HEK293 (cell line): ENCODE results near the gene MYRIP.

Source experiments
- CTCF ChIA-PET: fragments of 350-600 bp; formaldehyde crosslinking; extraction: SDS; loops from one replicate; lab custom pipeline; 2021; ENCODE audit warnings: antibody characterized with exemption; lab: Yijun Ruan, JAX
- POLR2A ChIA-PET: fragments of 300-600 bp; formaldehyde crosslinking; extraction: SDS; loops from one replicate; lab custom pipeline; 2020; ENCODE audit warnings: antibody characterized with exemption, inconsistent platforms; lab: Yijun Ruan, JAX
- H3K27ac ChIP-seq: fragments of 200-500 bp; sonication (Bioruptor generic); 2 replicates; pipeline ENCODE4 v1.5.1; 2014; ENCODE audit warnings: low read depth, low read length, control low read depth, inconsistent platforms; ENCODE audit errors: extremely low read depth
- H3K36me3 ChIP-seq, 2 experiments: fragments of 200-500 bp in 1 of 2; sonication (Bioruptor generic) in 1 of 2; 1 replicate in 1 of 2; 2 replicates in 1 of 2; pipeline ENCODE4 v1.5.1; 2014 to 2017; ENCODE audit warnings: inconsistent platforms in 2 of 2, low read length in 2 of 2; ENCODE audit not compliant: control insufficient read depth in 2 of 2, insufficient read depth in 1 of 2
- H3K4me1 ChIP-seq: fragments of 200-500 bp; sonication (Bioruptor generic); 2 replicates; pipeline ENCODE4 v1.5.1; 2014; ENCODE audit warnings: mild to moderate bottlenecking, low read length, inconsistent platforms; ENCODE audit not compliant: control insufficient read depth, insufficient read depth
- H3K4me3 ChIP-seq: 2 replicates; pipeline ENCODE4 v1.5.1; 2011; ENCODE audit warnings: low read depth, mild to moderate bottlenecking, control low read depth, low read length, moderate library complexity
- H3K9me3 ChIP-seq: fragments of 200-500 bp; sonication (Bioruptor generic); 2 replicates; pipeline ENCODE4 v1.5.1; 2014; ENCODE audit warnings: low read depth, low read length, inconsistent platforms; ENCODE audit not compliant: control insufficient read depth, insufficient read depth
- BCL11B ChIP-seq: fragments of 450-650 bp; formaldehyde crosslinking; IDR thresholded peaks from 2 replicates; pipeline ENCODE4 v1.5.1; 2016; ENCODE audit warnings: low read depth, missing biosample characterization, missing genetic modification characterization
- CTCF ChIP-seq: fragments of 450-650 bp; formaldehyde crosslinking; IDR thresholded peaks from 2 replicates; pipeline ENCODE4 v1.5.1; 2016; ENCODE audit warnings: missing biosample characterization, missing genetic modification characterization
- KLF9 ChIP-seq: fragments of 450-650 bp; formaldehyde crosslinking; IDR thresholded peaks from 2 replicates; pipeline ENCODE4 v1.5.1; 2016; ENCODE audit warnings: missing biosample characterization, missing genetic modification characterization, low read depth
- ZFP41 ChIP-seq: fragments of 450-650 bp; formaldehyde crosslinking; IDR thresholded peaks from 2 replicates; pipeline ENCODE4 v1.5.1; 2016; ENCODE audit warnings: missing biosample characterization, missing genetic modification characterization, borderline replicate concordance
- ZNF112 ChIP-seq: fragments of 450-650 bp; formaldehyde crosslinking; IDR thresholded peaks from 2 replicates; pipeline ENCODE4 v1.5.0; 2017; ENCODE audit warnings: missing biosample characterization, missing genetic modification characterization
- ZNF133 ChIP-seq: fragments of 450-650 bp; formaldehyde crosslinking; IDR thresholded peaks from 2 replicates; pipeline ENCODE4 v1.5.1; 2016; ENCODE audit warnings: missing biosample characterization, missing genetic modification characterization
- ZNF155 ChIP-seq: fragments of 450-650 bp; formaldehyde crosslinking; IDR thresholded peaks from 2 replicates; pipeline ENCODE4 v1.5.1; 2016; ENCODE audit warnings: missing biosample characterization, missing genetic modification characterization
- ZNF433 ChIP-seq: fragments of 450-650 bp; formaldehyde crosslinking; IDR thresholded peaks from 2 replicates; pipeline ENCODE4 v1.5.1; 2016; ENCODE audit warnings: missing biosample characterization, missing genetic modification characterization, low read depth
- ZNF48 ChIP-seq: fragments of 450-650 bp; formaldehyde crosslinking; IDR thresholded peaks from 2 replicates; pipeline ENCODE4 v1.5.1; 2016; ENCODE audit warnings: missing biosample characterization, missing genetic modification characterization
- ZNF560 ChIP-seq: fragments of 450-650 bp; formaldehyde crosslinking; IDR thresholded peaks from 2 replicates; pipeline ENCODE4 v1.5.1; 2017; ENCODE audit warnings: missing biosample characterization, missing genetic modification characterization, borderline replicate concordance
- ZNF623 ChIP-seq: fragments of 450-650 bp; formaldehyde crosslinking; IDR thresholded peaks from 2 replicates; pipeline ENCODE4 v1.5.1; 2016; ENCODE audit warnings: missing biosample characterization, missing genetic modification characterization
- ZSCAN5A ChIP-seq: fragments of 450-650 bp; formaldehyde crosslinking; IDR thresholded peaks from 2 replicates; pipeline ENCODE4 v1.5.1; 2016; ENCODE audit warnings: missing biosample characterization, missing genetic modification characterization
- TF ChIP-seq, protein P1 (sequence below): fragments of 450-650 bp; IDR thresholded peaks from 2 replicates; pipeline ENCODE4 v1.5.1; 2018; ENCODE audit warnings: missing biosample characterization, missing genetic modification characterization
- TF ChIP-seq, protein P2 (sequence below): fragments of 450-650 bp; formaldehyde crosslinking; IDR thresholded peaks from 2 replicates; pipeline ENCODE4 v1.5.1; 2016; ENCODE audit warnings: missing biosample characterization, missing genetic modification characterization
- TF ChIP-seq, protein P3 (sequence below): fragments of 450-650 bp; formaldehyde crosslinking; IDR thresholded peaks from 2 replicates; pipeline ENCODE4 v1.5.1; 2016; ENCODE audit warnings: missing biosample characterization, missing genetic modification characterization, borderline replicate concordance

The MYRIP gene

GRCh38 chr3:40258555-40258954 is 449.1 kb downstream of the MYRIP start (continued):
- TF ChIP-seq CTCF (tag by site-specific recombination) (no peak), ZNF560 (no peak), ZNF433 (tag by site-specific recombination) (no peak), ZNF48 (tag by site-specific recombination) (no peak)
- TF ChIP-seq, protein P1, sequence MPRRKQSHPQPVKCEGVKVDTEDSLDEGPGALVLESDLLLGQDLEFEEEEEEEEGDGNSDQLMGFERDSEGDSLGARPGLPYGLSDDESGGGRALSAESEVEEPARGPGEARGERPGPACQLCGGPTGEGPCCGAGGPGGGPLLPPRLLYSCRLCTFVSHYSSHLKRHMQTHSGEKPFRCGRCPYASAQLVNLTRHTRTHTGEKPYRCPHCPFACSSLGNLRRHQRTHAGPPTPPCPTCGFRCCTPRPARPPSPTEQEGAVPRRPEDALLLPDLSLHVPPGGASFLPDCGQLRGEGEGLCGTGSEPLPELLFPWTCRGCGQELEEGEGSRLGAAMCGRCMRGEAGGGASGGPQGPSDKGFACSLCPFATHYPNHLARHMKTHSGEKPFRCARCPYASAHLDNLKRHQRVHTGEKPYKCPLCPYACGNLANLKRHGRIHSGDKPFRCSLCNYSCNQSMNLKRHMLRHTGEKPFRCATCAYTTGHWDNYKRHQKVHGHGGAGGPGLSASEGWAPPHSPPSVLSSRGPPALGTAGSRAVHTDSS: no peak

- no peak for TF ChIP-seq ZNF133
- no peak for TF ChIP-seq KLF9 (tag by site-specific recombination)
- no peak for TF ChIP-seq ZSCAN5A
- no peak for TF ChIP-seq BCL11B
- TF ChIP-seq, protein P2, sequence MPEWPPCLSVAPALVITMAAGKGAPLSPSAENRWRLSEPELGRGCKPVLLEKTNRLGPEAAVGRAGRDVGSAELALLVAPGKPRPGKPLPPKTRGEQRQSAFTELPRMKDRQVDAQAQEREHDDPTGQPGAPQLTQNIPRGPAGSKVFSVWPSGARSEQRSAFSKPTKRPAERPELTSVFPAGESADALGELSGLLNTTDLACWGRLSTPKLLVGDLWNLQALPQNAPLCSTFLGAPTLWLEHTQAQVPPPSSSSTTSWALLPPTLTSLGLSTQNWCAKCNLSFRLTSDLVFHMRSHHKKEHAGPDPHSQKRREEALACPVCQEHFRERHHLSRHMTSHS (tag by site-specific recombination): no peak
- Histone ChIP-seq H3K27ac (no peak overlapping the region), H3K4me3 (no peak overlapping the region), H3K9me3 (no peaks in the 10 kb centered on the region), H3K4me1 (no peaks in the 10 kb centered on the region), H3K36me3 (no peaks in the 10 kb centered on the region)
- ChIA-PET CTCF (no interaction called here), POLR2A (no interaction called here)
Observed at GRCh38 chr3:40262331-40262730, 452.9 kb downstream of the MYRIP start.

DNA sequence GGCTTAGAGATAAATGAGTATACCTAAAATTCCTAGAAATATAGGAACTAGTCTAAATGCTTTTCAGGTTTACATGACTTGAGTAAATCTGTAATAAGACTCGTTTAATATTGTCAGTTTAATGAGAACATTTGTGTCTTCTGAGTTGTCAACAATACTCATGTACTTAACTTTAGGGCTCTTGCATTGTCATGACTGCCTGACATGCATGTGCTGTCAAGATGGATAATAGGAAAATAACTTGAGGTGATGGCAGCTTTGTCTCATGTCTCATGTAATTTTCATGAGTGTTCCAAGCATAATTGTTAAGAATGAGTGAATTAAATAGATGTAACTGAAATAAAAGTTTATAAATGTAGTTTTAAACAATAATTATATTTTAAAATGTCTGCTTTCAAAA is 455.0 kb downstream of the MYRIP start:
- no peak overlapping the region for H3K27ac ChIP-seq
- TF ChIP-seq ZFP41 (tag by site-specific recombination): no peak
- no peak for TF ChIP-seq CTCF (tag by site-specific recombination)
- TF ChIP-seq ZNF155 (tag by site-specific recombination): no peak
- no peak for TF ChIP-seq ZNF112
- TF ChIP-seq, protein P3, sequence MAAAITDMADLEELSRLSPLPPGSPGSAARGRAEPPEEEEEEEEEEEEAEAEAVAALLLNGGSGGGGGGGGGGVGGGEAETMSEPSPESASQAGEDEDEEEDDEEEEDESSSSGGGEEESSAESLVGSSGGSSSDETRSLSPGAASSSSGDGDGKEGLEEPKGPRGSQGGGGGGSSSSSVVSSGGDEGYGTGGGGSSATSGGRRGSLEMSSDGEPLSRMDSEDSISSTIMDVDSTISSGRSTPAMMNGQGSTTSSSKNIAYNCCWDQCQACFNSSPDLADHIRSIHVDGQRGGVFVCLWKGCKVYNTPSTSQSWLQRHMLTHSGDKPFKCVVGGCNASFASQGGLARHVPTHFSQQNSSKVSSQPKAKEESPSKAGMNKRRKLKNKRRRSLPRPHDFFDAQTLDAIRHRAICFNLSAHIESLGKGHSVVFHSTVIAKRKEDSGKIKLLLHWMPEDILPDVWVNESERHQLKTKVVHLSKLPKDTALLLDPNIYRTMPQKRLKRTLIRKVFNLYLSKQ: no peak
- no peak for TF ChIP-seq ZNF623
- H3K4me1 ChIP-seq: no peaks in the 10 kb centered on the region
- no peaks in the 10 kb centered on the region for H3K36me3 ChIP-seq
- no peaks in the 10 kb centered on the region for H3K9me3 ChIP-seq
- POLR2A ChIA-PET: no interaction called here
- CTCF ChIA-PET: no interaction called here
- H3K4me3 ChIP-seq: no peak overlapping the region
